Right renal cortex interstitium (tissue), 3 donors: ENCODE results near the gene ZMIZ1. TPM values are rescaled to one million over a fixed set of nuclear protein-coding genes. Genes with fewer than 3 reads are reported as not detected.

ENCODE experiments used
- DNase-seq, 3 donors: peaks; one replicate each; pipeline ENCODE4 v3.0.0-alpha.2; 2013; ENCODE audit warnings: low read depth in 3 of 3, low spot score in 2 of 3
- polyA plus RNA-seq, 3 donors: library from polyadenylated mRNA; unstranded; fragments of 120-200 nt; gene quantifications; one replicate each; pipeline ENCODE4 v1.2.1, GENCODE V29; 2013; ENCODE audit not compliant: insufficient read length in 3 of 3

Gene ZMIZ1
- polyA plus RNA-seq, 3 donors: 59.3 to 61.1 (median 61.0) TPM

DNA sequence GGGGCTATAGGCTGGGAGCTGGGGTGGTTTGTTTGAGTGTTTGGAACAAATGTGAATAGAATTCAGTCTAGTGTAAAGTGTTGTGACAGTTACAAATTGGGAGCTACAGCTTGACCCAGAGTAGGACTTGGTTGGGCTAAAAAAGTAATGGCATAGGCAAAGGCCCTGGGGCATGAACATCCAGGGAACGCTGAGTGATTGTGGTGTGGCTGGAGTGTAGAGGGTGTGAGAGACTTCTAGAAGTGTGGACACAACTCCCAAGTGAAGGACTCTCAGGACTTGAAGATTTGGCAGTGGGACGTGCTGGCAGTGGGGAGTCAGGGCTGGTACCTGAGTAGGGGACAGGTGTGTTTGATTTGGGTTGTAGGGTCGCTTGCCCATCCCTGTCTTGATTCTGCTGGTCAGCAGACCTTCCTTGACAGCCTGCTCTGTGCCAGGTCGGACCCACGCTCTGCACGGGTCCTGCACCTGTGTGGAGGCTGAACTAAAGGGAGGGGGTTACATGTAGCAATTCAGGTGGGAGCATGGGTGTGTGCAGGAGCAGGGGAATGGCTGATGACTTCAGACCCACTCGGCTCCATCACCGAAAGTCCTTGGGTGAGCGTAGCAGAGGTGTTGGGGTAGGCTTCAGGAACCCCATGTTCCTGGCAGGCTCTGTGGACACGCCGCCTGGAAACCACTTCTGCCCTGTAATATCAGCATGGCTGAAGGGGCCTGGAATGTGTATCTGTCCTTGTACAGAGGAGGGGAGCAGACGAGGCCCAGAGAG is 43.3 kb downstream of the ZMIZ1 start:
- no peak for DNase-seq

GRCh38 chr10:79112881-79113431 is 44.2 kb downstream of the ZMIZ1 start:
- no peak for DNase-seq

DNA sequence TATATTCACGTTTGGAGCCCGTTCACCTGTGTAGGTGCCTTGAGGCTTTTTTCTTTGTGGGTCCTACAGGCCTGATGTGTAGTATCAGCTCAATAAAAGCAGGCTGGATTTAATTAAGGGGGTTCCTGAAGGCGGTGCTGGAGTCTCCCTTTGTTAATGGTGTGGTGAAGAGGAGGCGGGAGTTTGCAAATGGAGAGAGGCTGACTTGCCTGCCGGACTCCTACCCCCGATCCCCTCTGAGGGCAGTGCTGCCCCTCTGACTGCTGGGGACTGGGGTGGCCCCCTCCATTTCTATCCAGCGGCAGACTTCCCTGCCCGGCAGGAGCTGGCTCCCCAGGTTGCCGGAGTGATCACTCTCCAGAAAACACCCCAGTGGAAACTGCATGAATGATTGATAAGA is 45.1 kb downstream of the ZMIZ1 start:
- DNase-seq: no peak

GRCh38 chr10:79115302-79115701 is 46.5 kb downstream of the ZMIZ1 start:
- DNase-seq: no peak

GRCh38 chr10:79116368-79116767 is 47.6 kb downstream of the ZMIZ1 start:
- no peak for DNase-seq

- DNase-seq: no peak
Measured at GRCh38 chr10:79116801-79117723, 48.3 kb downstream of the ZMIZ1 start.

GRCh38 chr10:79118286-79119202 is 49.8 kb downstream of the ZMIZ1 start:
- DNase-seq: no peak

GRCh38 chr10:79119306-79119705 is 50.5 kb downstream of the ZMIZ1 start:
- DNase-seq: no peak

DNA sequence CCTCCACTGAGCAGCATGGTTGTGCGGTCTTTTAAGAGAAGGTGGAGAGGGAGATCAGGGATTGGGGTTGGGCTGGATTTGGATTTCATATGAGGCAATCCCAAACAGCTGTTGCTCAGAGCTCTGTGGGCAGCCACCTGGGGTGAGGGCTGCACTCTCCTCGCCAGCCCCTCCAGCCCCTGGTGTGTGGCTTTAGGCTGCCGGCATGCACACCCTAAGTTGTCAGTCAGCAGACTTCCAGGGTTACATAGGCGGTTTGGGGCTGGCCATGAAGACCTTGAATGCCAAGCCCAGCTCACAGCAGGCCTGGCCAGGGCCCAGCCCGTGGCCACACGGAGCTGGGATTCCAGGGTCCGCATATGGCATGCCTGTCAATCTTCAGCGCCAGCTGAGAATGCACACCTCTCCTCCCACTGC is 54.8 kb downstream of the ZMIZ1 start:
- DNase-seq: no peak

GRCh38 chr10:79124066-79124465 is 55.3 kb downstream of the ZMIZ1 start:
- no peak for DNase-seq

- no peak for DNase-seq
Measured at GRCh38 chr10:79125092-79125491, 56.3 kb downstream of the ZMIZ1 start.

DNA sequence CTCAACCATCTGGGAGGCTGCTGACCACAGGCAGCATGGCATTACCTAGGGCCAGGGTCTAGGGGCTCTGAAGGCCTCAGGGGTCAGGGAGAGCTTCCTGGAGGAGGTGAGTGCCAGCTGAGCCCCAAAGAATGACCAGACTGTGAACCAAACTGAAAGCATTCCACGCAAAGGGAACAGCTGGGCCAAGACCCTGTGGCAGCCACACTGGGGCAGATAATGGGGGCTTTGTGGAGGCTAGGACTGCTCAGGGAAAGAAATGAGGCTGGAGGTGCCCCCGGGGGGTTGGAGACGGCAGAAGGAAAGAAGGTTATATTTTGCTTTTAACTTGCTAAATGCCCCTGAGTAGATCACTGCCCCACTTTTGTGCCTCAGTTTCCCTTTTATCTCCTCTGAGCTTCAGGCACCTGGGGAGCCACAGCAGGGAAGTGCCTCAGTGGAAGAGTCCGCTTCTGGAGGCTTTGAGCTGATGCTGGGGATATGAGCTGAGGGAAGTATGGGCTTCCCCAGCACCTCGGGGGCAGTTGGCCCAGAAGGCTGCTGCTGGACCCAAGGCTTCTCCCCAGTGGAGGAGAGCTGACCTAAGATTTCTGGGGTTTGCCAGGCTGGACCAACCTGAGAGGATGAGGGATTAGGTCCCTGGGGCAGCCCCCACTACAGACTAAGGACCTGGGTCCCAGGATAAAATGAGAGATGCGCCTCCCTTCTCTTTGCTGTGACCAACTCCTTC is 57.8 kb downstream of the ZMIZ1 start:
- DNase-seq: no peak

- DNase-seq: no peak
Measured at GRCh38 chr10:79127151-79127961, 58.6 kb downstream of the ZMIZ1 start.

- DNase-seq: no peak
Measured at GRCh38 chr10:79128241-79128922, 59.6 kb downstream of the ZMIZ1 start.

- DNase-seq: no peak
Measured at GRCh38 chr10:79128923-79129305, 60.1 kb downstream of the ZMIZ1 start.

- DNase-seq: no peak
Measured at GRCh38 chr10:79129361-79129997, 60.7 kb downstream of the ZMIZ1 start.

DNA sequence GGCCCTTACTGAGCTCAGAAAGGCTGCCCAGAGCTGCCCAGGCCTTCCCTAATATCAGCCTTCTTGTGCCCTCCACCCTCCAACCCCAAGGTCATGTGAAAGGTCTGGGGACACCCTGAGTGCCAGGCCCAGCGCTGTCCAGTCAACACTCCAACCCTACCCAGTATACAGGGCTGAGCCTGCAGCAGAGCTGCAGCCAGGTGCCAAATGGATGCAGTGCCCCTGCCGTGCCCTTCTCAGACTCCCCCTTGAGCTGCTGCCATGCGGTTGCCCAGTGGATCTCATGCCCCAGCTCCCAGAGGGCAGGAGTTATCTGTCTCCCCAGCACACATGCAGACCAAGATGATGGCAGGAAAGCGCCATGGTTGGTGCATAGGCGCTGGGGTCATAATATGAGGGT is 61.5 kb downstream of the ZMIZ1 start:
- DNase-seq: no peak

DNA sequence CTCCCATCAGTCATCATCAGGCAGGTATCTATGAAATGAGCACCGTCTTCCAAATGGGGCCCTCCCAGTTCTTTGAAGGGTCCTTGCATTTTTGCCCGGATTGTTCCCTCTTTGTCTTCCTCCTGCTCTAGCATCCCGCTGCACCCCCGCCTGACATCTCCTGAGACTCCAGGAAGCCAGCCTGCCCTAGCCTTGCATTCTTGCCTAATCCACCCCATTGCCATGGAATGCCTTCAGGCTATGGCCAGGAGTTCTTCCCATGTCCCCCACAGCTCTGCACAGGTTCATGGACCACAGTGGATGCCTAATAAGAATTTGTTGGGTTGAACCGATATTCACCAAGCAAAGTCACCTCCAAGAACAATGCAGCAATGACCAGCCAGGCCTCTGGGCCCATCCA is 62.1 kb downstream of the ZMIZ1 start:
- DNase-seq: no peak
